Right renal cortex interstitium (tissue), 3 donors: ENCODE data around the gene DZANK1. TPM values are rescaled to one million over a fixed set of nuclear protein-coding genes. Genes with fewer than 3 reads are reported as not detected.
"Not testable (repeated sequence)": the region's sequence is repeated elsewhere in the genome, so short reads cannot be mapped to it uniquely, and the experiment has no call there.

Experiments used
- DNase-seq, 3 donors: peaks; one replicate each; pipeline ENCODE4 v3.0.0-alpha.2; 2013; ENCODE audit warnings: low read depth in 3 of 3, low spot score in 2 of 3
- polyA plus RNA-seq, 3 donors: library from polyadenylated mRNA; unstranded; fragments of 120-200 nt; gene quantifications; one replicate each; pipeline ENCODE4 v1.2.1, GENCODE V29; 2013; ENCODE audit not compliant: insufficient read length in 3 of 3

The DZANK1 gene
- 1 to 10 TPM; 5.9 to 6.8 (median 6.5) TPM for polyA plus RNA-seq

- peak; percentile 92 to 96 (median 96) for DNase-seq
Measured at GRCh38 chr20:18466894-18467730, at the start of gene DZANK1, which contains the start of gene POLR3F. DZANK1 (minus strand) TSS chr20:18467030; CDS start chr20:18465358, 1,672 bp downstream. POLR3F (plus strand) TSS chr20:18467390; CDS start chr20:18467507, 117 bp downstream.

- no peak for DNase-seq
Measured at GRCh38 chr20:18515973-18516372, 49.1 kb upstream of the DZANK1 start.

GRCh38 chr20:18514127-18514526 is 47.3 kb upstream of the DZANK1 start:
- no peak for DNase-seq

GRCh38 chr20:18513208-18513607 is 46.4 kb upstream of the DZANK1 start:
- DNase-seq, result no peak

- no peak for DNase-seq
Measured at GRCh38 chr20:18511571-18511970, 44.7 kb upstream of the DZANK1 start.

GRCh38 chr20:18507218-18508191 is 40.7 kb upstream of the DZANK1 start, which contains the start of gene SEC23B:
SEC23B (plus strand) TSS chr20:18507940; CDS start chr20:18510836, 2,896 bp downstream.
- peak; percentile 96 to 97 (median 96) for DNase-seq

GRCh38 chr20:18506744-18507143 is 39.9 kb upstream of the DZANK1 start:
- no peak for DNase-seq

GRCh38 chr20:18504479-18505060 is 37.7 kb upstream of the DZANK1 start:
- no peak for DNase-seq

- not testable (repeated sequence) for DNase-seq
Measured at GRCh38 chr20:18501672-18502071, 34.8 kb upstream of the DZANK1 start.

- DNase-seq, result no peak
Measured at GRCh38 chr20:18497603-18498002, 30.8 kb upstream of the DZANK1 start.

GRCh38 chr20:18496740-18497592 is 30.1 kb upstream of the DZANK1 start, which contains the start of gene RBBP9:
RBBP9 (minus strand) TSS chr20:18497225; CDS start chr20:18497167, 58 bp downstream.
- peak in 2 of 3 donors; percentile 76 for DNase-seq

GRCh38 chr20:18496042-18496441 is 29.2 kb upstream of the DZANK1 start:
- DNase-seq, result no peak

- no peak for DNase-seq
Measured at GRCh38 chr20:18488301-18488700, 21.5 kb upstream of the DZANK1 start.

- DNase-seq, result no peak
Measured at GRCh38 chr20:18481596-18481995, 14.8 kb upstream of the DZANK1 start.

GRCh38 chr20:18477821-18478220 is 11.0 kb upstream of the DZANK1 start:
- DNase-seq, result no peak

- no peak for DNase-seq
Measured at GRCh38 chr20:18477218-18477617, 10.4 kb upstream of the DZANK1 start.

GRCh38 chr20:18466574-18466893 is 296 bp downstream of the DZANK1 start:
- DNase-seq, result no peak

- DNase-seq, result no peak
Measured at GRCh38 chr20:18465536-18466200, 1.2 kb downstream of the DZANK1 start.

GRCh38 chr20:18456600-18456999 is 10.2 kb downstream of the DZANK1 start:
- DNase-seq, result no peak
